ENCODE results near the gene VGLL1.

VGLL1 gene

DNA sequence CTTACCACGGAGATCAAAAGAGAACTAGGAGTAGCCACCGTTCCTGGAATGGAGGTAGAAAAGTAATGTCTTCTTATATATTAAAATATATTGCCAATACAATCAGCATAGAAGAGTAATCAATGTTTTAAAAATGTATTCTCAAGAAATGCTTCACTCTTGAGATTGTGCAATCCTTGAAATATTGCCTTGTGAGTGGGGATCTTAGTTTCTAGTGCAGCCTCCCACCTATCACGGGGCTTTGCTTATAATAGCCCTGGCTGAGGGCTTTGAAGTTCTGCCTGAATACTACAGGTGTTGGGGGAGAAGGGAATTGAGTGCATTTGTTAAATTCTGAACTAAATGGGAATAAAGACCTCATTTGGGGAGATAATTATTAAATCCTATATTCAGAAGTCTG, 55.5 kb downstream of the VGLL1 start:
- no peak for DNase-seq (ENCODE audit: low read depth)
- no peak overlapping the region for H3K4me3 ChIP-seq (ENCODE audit: control insufficient read depth, low read depth, low read length)
- no peak for TF ChIP-seq CTCF (IDR thresholded peaks at IDR 0.05; ENCODE audit: control insufficient read depth, insufficient read depth, low read depth, low read length, missing control alignments)

GRCh38 chrX:136588036-136588435, 56.0 kb downstream of the VGLL1 start:
- DNase-seq (ENCODE audit: low read depth) = no peak
- TF ChIP-seq CTCF (IDR thresholded peaks at IDR 0.05; ENCODE audit: control insufficient read depth, insufficient read depth, low read depth, low read length, missing control alignments) = no peak
- H3K4me3 ChIP-seq (ENCODE audit: control insufficient read depth, low read depth, low read length) = no peak overlapping the region

DNA sequence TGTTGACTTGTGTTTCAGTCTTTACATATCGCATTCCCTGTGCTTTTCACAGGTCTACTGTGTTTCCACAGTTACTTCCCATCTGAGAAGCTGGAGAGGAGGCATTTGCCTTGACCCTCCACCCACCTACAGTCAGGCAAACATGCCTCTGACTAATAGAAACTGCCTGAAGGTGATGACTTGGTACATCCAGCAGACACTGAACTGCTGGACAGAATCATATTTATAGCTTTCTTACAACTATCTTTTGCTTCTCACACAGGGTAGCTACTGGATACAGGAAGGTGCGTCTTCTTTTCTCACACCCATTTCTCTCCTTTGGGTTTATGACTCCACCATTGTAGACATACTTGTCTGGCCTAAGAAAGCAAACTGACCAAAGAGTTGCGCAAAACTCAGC, 58.0 kb downstream of the VGLL1 start:
- H3K4me3 ChIP-seq (ENCODE audit: control insufficient read depth, low read depth, low read length) = no peak overlapping the region
- no peak for TF ChIP-seq CTCF (IDR thresholded peaks at IDR 0.05; ENCODE audit: control insufficient read depth, insufficient read depth, low read depth, low read length, missing control alignments)
- no peak for DNase-seq (ENCODE audit: low read depth)

DNA sequence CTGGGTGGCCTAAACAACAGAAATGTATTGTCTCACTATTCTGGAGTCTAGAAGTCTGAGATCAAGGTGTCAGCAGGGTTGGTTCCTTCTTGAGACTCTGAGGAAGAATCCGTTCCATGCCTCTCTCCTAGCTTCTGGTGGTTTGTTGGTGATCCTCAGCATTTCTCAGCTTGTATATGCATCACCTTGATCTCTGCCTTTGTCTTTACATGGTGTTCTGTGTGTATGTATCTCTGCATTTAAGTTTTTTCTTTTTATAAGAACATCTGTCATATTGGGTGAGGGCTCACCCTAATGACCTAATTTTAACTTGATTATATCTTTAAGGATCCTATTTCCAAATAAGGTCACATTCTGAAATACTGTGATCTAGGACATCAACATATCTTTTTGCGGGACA, 65.3 kb downstream of the VGLL1 start:
- TF ChIP-seq CTCF (IDR thresholded peaks at IDR 0.05; ENCODE audit: control insufficient read depth, insufficient read depth, low read depth, low read length, missing control alignments) = no peak
- no peak for DNase-seq (ENCODE audit: low read depth)
- no peak overlapping the region for H3K4me3 ChIP-seq (ENCODE audit: control insufficient read depth, low read depth, low read length)

GRCh38 chrX:136597954-136598353, 65.9 kb downstream of the VGLL1 start:
- no peak for TF ChIP-seq CTCF (IDR thresholded peaks at IDR 0.05; ENCODE audit: control insufficient read depth, insufficient read depth, low read depth, low read length, missing control alignments)
- DNase-seq (ENCODE audit: low read depth) = no peak
- no peak overlapping the region for H3K4me3 ChIP-seq (ENCODE audit: control insufficient read depth, low read depth, low read length)

GRCh38 chrX:136598631-136599030, 66.6 kb downstream of the VGLL1 start:
- no peak for TF ChIP-seq CTCF (IDR thresholded peaks at IDR 0.05; ENCODE audit: control insufficient read depth, insufficient read depth, low read depth, low read length, missing control alignments)
- no peak for DNase-seq (ENCODE audit: low read depth)
- no peak overlapping the region for H3K4me3 ChIP-seq (ENCODE audit: control insufficient read depth, low read depth, low read length)

DNA sequence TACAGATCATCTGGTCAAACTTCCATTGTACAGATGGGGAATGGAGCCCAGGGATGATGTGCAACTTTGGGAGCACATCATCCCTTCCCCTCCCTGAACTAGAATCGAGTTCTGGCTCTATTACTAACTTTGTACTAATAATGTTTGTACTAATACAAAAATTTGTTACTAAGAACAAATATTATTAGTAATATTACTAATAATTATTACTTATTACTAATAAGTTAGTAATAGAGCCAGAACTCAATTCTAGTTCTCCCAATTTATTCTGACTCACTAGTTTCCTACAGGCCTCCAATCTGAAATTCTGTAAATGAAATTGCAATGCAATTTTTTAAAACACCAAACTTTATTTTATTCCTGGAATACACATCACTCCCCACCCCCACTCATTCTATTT, 68.0 kb downstream of the VGLL1 start:
- H3K4me3 ChIP-seq (ENCODE audit: control insufficient read depth, low read depth, low read length) = no peak overlapping the region
- DNase-seq (ENCODE audit: low read depth) = no peak
- TF ChIP-seq CTCF (IDR thresholded peaks at IDR 0.05; ENCODE audit: control insufficient read depth, insufficient read depth, low read depth, low read length, missing control alignments) = no peak

Data from AG09309 (cell line).